GM23248 (cell line): ENCODE results near the gene TCAF2.
"Not testable (repeated sequence)": the region's sequence is repeated elsewhere in the genome, so short reads cannot be mapped to it uniquely, and the experiment has no call there.

Experiments
- EZH2 ChIP-seq: fragments of 200-600 bp; sonication (generic); IDR thresholded peaks from 2 replicates; pipeline ENCODE4 v1.6.1; 2018; ENCODE audit warnings: antibody characterized with exemption, mild to moderate bottlenecking; ENCODE audit not compliant: insufficient read depth, poor library complexity, severe bottlenecking
- EZH2phosphoT487 ChIP-seq: fragments of 200-600 bp; sonication (generic); IDR thresholded peaks from 2 replicates; pipeline ENCODE4 v1.6.1; 2018; ENCODE audit warnings: antibody characterized with exemption, moderate library complexity, mild to moderate bottlenecking, low read depth; ENCODE audit not compliant: insufficient read depth

- TF ChIP-seq EZH2, EZH2phosphoT487: not testable (repeated sequence)
Observed at GRCh38 chr7:143622130-143622529, 1.4 kb downstream of the TCAF2 start.
